ENCODE measurements around the gene DDX59.

DDX59 gene

DNA sequence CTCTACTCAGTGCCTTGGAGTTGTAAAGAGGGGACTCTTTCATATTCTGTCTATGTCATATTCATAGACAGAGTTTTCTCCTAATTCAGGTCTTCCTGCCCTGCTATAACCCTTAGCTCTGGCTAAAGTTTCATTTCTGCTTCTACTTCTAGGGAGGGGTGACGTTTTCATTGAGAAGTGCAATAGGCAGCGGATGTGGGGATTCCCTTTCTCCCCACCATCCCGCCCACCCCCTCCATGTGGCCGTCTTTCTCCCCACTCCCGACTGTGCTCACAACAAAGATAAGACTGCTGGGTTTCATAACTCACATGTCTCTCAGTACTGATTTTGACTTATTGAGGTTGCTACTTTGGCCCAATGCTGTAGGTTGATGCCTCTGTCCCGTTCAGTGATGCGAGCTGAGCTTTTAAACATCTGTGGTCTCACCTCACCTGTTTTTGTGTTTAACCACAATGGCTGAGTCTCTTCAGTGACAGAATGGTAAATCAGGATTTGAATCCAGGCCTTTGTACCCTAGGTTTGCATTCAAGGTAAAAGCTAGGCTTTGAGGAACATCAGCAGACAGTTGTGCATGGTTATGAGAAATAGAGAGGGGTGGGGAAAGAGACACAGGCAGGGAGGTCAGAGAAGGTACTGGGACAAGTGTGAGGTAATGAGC is 41.4 kb downstream of the DDX59 start:
- DNase-seq: peak; percentile 73

GRCh38 chr1:200627575-200628222 is 42.0 kb downstream of the DDX59 start:
- DNase-seq: no peak

- no peak for DNase-seq
Observed at GRCh38 chr1:200626853-200627534, 42.7 kb downstream of the DDX59 start.

DNA sequence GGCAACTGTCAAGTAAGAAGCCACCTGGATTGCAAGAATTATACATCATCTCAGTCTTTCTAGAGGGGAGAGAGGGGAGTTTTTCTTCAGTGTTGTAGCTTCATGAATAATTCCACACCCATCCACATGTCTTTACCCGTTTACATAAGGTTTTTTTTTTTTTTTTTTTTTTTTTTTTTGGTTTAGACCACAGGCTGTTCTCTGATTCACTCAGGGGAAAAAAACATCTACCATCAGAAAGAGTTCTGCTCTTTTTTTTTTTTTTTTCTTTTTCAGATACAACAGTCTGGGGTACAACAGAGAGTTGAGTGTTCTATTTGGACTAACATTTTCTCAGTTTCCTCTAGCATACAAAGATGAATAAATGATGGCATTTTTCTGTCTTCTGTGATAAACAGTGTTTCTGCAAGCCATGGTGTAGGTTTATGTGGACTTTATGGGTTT is 44.3 kb downstream of the DDX59 start:
- DNase-seq: no peak

DNA sequence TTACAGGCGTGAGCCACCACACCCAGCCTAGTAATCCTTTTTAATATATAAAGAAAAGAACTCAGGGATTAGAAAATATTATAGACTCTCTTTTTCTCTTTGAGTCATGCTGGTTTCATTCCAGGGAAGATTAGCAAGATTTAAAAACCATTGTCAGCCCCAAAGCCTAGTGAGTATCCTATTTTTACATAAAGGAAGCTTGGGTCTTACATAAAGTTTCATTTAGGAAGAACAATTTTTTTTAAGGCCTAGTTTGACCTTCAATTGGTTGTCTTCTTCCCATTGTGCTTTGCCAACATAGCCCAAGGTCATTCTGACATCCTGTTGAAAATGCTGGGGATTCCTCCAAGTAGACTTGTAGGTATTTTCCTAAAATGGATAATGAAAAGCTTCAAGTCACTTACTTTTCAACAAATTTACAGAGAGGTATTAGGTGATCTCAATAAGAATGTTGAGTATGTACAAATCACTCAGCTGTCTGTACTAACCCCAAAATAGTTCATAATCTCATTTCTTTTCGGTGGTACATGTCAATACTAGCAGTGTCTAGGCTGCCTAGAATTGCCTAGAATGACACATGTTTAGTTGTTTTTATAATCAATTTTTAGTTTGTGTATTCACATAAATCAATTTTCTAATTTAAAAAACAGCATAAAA is 44.9 kb downstream of the DDX59 start:
- no peak for DNase-seq

GRCh38 chr1:200620273-200621131 is 49.2 kb downstream of the DDX59 start, which contains the start of gene KIF14:
TSS of gene KIF14 (minus strand) at chr1:200620751. CDS start at chr1:200618723, 2,028 bp downstream.
- DNase-seq: peak; percentile 94

GRCh38 chr1:200619894-200620272 is 49.8 kb downstream of the DDX59 start:
- DNase-seq: no peak

- DNase-seq: no peak
Observed at GRCh38 chr1:200610846-200611245, 58.9 kb downstream of the DDX59 start.

GRCh38 chr1:200602632-200603031 is 67.1 kb downstream of the DDX59 start:
- no peak for DNase-seq

All from stimulated activated CD8-positive, alpha-beta memory T cell treated with anti-CD3 and anti-CD28 coated beads, Interleukin-4, amount 100 ng/mL, for 48 hours (primary cell).